Stimulated activated CD8-positive, alpha-beta memory T cell treated with anti-CD3 and anti-CD28 coated beads, Interleukin-7, amount 100 ng/mL, for 48 hours (primary cell): ENCODE data around the gene ZNF317.
A peak's percentile ranks its signal among the peaks of the same experiment; 100 is the strongest.

Source experiments
- DNase-seq, 2 donors: peaks; one replicate each; pipeline ENCODE4 v3.0.0-alpha.2; 2020; ENCODE audit warnings: low read depth in 1 of 2; ENCODE audit errors: extremely low read depth in 1 of 2

ZNF317 gene

DNA sequence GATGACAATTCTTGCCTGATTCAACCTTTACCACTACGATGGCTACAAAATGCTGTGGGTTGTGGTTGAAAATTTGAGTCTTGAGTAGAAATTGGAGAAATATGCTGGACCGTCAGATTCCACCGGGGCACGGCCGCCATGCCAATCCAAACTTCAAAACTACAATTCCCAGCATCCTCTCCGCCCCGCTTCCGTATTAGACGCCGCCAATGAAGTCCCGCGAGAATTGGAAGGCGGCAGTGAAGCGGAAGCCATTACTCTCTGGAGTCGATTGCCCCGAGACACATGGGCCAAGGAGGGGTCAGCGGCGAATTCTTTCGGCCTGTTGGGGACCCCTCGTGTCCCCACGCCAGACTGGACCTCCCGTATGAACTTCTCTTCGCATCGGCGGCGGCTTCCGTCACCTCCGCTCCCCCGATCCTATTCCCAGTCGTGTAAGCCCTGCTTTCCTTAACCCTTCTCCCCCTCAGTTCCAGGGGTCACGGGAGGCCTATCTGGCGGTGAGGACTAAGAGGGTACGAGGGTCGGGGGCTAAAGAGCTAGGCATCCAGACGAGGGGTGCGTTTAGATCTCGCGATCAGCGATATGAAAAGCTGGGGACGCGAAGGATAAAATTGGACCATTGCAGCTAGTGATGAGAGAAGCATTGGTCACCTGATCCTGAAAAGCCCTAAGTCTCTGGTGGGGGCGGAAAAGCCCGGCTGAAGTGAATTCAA lies at the start of gene ZNF317:
TSS of gene ZNF317 (plus strand) at position 239 of the 716 bp plus-strand sequence. CDS start 15,620 bp downstream, outside the sequence.
- peak; percentile 62 to 90 for DNase-seq

DNA sequence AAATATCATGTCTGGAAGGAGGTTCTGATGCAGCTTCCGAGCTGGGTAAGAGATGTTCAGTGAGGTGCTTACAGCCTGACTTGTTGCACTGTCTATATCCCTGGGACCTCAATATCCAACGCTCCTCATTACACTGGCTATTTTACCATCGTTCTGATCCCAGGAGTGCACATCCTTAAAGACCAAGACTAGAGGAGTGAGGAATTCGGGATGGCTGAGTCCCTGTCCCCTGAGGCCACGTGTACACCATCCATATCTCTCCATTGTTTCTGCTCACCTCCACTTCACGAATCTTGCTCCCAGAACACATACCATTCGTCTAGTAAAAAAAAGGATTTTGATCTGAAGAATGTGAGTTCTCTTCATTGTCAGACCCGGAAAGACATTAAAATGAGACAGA lies 32.8 kb upstream of the ZNF317 start, which contains the start of gene OR7G2:
TSS of gene OR7G2 (minus strand) at position 101 of the 400 bp plus-strand sequence. CDS start 4,232 bp downstream, outside the sequence.
- DNase-seq = no peak

DNA sequence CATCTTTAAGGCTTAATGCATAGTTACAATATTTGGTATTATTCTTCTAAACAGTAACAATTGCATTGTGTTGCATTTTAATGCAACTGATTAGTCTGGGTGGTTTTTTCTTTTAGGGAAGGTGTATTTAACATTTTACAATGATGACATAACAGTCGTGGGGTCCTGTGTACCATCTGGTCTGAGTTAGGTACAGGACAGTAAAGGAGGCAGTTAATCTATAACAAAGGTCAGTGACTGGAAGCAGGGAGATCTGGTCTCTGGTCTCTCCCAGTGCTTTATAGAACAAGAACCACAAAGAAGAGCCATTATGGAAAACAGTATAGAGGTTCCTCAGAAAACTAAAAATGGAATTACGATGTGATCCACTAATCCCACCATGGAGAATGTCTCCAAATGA lies 30.2 kb upstream of the ZNF317 start:
- DNase-seq = no peak

DNA sequence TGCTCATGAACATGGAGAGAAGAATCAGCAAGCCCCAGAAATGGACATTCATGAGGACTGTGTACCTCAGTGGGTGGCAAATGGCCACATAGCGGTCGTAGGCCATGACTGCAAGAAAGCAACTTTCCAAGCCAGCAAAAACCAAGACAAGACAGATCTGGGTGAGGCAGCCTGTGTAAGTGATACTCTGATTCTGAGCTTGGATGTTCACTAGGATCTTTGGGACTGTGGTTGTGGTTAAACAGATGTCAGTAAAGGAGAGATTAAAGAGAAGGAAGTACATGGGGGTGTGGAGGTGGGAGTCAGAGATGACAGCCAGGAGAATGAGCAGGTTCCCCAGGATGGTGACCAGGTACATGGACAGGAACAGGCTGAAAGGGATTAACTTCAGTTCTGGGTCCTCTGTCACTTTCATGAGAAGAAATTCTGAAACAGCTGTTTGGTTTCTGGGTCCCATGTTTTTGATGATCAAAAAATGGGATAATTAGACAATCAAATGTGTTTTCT lies 24.8 kb upstream of the ZNF317 start, which contains the start of gene OR7G1:
TSS of gene OR7G1 (minus strand) at position 457 of the 507 bp plus-strand sequence. CDS start at position 457, 0 bp downstream.
- no peak for DNase-seq

DNA sequence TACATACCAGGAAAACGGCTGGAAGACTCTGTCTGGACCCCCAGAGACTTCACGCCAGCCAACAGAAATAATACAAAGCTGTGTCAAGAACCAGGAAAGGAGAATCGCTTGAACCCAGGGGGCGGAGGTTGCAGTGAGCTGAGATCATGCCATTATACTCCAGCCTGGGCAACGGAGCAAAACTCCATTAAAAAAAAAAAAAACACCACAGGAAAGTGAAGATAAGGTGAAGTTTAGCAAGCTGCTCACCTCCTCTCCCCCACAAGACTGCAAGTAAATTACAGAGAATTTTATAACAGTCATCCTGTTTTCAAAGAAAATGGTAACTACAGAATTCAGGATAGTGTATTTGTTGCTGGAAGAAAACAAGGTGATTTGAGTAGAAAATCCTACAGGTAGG lies 23.6 kb upstream of the ZNF317 start:
- no peak for DNase-seq

DNA sequence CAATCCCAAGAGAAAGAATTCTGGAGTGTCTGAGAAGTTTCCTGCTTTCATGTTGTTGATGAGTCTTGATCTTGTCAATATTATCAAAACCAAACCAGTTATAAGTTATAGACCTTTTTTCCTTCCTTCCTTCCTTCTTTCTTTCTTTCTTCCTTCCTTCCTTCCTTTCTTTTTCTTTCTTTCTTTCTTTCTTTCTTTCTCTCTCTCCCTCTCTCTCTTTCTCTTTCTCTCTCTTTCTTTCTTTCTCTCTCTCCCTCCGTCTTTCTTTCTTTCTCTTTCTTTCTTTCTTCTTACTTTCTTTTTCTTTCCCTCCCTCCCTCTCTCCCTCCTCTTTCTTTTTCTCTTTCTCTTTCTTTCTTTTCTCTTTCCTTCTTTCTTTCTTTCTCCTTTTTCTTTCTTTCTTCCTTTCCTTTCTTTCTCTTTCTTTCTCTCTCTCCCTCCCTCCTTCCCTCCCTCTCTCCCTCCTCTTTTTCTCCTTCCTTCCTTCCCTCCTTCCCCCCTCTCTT lies 13.2 kb upstream of the ZNF317 start, which contains the start of gene OR7G3:
TSS of gene OR7G3 (minus strand) at position 51 of the 506 bp plus-strand sequence. CDS start at position 51, 0 bp downstream.
- no peak for DNase-seq

DNA sequence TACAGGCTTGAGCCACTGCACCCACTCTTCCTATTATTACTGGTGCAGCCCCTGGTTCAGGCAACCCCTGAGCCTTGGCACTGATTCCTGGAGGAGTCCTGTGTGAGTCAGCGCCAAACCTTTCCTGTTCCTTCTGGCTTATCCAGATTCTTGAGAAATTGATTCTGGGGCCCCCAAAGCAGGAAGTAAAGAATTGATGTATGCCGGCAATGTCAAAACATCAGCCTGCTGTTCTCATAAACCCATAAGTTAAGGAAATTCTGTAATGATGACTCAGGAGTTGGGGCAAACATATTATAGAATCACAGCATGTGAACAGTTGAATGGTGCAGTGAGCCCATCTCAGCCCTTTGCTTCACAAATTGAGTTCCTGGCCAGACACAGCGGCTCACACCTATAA lies 12.0 kb upstream of the ZNF317 start:
- DNase-seq = no peak

DNA sequence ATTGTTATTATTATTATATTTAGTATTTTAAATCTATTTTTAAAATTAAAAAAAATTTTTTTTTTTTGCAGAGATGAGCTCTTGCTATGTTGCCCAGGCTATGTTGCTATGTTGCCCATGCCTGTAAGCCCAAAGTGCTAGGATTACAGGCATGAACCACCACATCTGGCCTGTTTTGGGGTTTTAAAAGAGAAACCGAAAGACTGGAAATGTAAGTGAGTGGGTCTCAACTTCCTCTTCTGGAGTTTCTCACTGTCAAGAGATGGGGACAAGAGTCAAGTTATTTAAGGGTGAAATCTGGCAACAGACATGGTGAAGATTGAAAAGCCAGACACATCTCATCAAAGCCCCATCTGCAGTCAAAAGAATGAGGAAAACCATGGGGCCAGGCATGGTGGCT lies 9.2 kb upstream of the ZNF317 start:
- DNase-seq = no peak

DNA sequence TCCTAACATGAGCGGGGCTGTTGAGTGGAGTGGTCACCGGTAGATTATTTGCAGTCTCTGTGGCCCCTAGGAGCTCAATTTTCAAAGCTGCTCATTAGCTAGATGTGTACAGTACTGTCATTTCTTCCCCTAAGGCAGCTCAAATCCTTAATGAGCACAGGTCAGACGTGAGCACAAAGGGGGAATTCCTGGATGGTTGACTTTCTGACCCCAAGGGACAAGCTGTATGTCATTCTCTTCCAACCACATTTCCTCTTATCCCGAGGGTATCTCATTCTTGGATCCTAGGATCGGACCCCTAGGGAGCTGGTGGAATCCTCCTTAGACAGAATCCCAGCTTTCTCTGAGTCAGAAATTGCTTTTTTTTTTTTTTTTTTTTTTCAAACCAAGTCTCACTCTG lies 7.8 kb upstream of the ZNF317 start:
- DNase-seq = no peak

DNA sequence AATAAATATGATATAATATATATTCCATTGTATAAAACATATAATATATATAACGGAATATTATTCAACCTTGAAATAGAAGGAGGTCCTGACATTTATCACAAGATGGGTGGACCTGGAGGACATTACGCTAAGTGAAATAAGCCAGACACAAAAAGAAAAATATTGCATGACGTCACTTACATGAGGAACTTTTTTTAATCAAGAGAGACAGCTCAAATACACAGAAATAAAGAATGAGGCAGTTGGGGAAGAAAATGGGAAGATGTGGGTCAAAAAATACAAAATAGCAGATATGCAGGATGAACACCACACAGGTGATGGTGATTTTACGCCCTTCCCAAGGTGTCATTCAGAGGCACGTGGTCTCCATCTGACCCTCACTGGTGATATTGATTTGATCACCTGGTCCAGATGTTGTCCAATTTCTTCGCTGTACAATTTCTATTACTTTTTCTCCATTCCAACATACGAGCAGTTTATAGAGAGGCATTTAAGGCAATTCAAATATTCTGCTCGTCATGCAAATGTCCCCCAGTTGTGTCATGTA lies 513 bp upstream of the ZNF317 start:
- DNase-seq = no peak

DNA sequence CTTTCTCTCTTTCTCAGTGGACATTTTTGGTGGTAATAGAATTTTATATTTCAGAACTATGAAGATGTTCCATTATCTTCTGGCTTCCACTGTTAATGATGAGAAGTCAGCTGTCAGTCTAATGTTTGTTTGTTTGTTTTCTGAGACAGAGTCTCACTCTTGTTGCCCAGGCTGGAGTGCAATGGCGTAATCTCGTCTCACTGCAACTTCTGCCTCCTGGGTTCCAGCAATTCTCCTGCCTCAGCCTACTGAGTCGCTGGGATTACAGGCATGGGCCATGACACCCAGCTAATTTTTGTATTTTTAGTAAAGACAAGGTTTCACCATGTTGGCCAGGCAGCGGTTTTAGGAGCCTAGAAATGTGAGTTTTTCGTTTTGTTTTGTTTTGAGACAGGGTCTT lies 4.7 kb downstream of the ZNF317 start:
- DNase-seq = no peak

DNA sequence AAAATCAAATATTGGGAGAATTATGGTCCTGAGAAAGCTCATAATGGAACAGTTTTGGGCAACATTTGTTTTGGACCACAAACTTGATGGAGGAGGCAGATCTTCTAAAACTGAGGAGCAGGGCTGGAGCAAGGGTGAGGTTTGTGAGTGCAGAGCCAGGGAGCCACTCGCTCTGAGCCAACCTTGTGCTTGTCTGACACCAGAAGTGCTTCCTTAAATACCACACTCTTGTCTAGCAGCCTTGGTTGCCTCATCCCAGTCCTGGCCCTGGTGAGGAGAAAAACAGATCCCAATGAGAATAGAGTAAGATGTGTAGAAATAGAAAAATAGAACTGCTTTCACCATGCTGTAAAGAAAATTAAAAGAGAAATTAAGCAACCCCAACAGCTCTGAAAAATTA lies 6.7 kb downstream of the ZNF317 start:
- no peak for DNase-seq

DNA sequence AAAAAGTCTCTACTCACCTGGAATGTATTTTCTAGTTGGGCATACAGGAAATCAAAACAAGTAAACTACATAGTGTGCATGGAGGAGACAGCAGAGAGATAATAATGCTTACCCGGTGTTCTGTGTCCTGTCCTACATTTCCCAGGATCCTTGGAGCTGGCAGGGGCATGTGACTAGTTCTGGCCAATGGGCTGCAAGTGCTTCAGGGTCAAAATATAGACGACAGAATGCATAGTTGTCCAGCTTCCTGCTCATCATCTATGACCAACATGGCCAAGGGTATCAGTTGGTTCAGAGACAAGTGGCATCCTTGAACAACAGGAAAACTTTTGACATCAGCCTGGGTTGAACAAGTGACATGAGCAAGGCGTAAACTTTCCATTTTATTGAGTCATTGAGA lies 8.5 kb downstream of the ZNF317 start:
- no peak for DNase-seq

DNA sequence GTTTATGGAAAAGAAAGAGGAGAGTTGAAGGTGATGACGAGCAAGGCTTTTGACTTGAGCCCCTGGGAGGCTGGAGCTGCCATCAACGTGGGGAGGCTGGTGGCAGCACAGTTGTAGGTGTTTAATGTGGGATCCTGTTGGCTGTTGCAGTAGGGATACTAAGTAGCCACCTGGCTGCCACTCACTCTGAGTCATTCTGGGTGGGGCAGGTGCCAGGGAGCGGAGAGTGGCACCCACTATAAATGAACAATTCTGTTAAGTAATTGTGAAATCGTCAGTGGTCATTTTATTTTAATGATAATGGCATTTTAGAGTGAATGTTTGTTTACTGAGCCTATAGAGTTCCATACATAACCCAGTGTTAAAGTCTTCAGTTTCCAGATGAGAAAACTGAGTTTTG lies 9.8 kb downstream of the ZNF317 start:
- no peak for DNase-seq

DNA sequence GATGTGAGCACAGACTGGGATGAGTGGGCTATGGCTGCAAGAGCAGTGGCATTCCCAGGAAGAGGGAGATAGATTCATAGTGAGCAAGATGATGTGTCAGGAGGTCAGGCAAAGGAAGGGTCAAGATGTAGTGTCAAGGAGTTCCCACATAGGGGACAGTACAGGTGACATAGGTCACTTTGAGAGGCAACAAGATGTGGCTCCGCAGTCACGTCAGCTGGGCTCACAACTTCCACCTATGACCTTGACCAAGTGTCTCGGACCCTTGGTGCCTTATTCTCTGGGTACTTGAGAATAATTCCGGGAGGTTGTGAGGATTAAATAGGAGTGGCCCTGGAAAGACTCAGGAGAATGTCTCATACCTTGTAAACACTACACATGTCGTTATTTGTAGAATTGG lies 10.5 kb downstream of the ZNF317 start:
- no peak for DNase-seq

DNA sequence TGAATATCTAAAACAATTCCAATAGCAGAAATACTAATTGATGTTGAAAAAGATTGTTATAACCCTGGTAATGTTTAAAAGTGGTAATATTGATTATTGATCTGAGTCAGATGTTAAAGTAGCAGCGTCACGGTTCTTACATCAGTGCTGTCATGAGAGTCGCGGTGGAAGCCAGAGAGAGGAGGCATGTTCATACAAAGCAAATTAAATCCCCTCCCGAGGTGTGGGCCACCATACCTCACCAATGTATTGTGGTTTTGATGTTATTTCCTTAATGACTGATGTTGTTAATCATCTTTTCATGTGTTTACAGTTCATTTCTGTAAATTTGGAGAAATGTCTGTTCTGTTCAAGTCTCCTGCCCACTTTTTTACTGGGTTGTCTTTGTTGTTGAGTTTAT lies 11.2 kb downstream of the ZNF317 start:
- no peak for DNase-seq

DNA sequence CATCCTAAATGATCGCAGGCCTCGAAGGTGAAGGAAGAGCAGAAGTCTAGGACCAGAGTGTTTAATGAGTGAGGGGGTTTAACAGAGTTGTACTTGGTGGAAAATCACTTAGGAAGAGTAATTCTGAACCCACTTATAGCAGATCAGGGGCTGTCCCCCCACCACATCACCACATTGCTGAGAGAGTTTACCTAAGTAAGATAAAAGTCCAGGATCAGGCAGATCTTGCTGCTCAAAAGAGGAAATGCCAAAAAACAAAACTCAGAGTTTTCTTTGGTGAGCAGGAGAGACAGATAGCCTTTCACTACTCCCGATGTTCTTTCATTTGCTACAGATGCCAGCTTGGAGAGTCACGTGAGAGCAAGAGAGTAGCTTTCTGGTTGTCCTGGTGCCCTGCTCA lies 15.4 kb downstream of the ZNF317 start:
- DNase-seq = no peak

DNA sequence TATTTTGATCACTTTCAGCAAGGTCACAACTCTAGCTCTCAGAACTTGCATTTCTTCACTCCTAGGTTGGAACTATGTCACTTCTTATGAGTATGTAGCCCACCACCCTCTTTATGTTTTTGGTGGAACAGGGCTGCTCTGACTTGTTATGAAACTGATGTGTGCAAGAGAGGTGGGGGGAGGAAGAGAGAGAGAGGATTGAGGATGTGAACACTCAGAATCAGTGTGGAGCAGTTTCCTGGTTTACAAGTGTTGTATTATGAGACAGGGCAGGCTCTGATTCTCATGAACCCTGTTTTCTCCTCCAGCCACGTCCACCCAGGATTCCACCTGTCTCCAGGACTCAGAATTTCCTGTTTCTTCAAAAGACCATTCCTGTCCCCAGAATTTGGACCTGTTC lies 16.1 kb downstream of the ZNF317 start:
- no peak for DNase-seq

DNA sequence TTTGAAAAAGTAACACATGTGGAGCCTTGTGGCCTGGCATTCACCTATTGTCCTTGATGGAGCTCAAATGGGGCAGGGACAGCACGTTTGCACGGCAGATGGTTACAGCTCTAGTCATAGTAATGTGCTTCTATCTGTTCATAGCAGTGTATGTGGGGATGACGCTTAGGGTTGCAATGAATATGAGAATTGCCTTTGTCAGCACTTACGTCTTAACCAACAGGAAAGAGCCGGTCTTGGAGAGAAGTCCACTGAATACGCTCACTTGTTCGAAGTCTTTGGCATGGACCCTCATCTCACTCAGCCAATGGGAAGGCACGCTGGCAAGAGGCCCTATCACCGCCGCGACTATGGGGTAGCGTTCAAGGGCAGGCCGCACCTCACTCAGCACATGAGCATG lies 19.7 kb downstream of the ZNF317 start:
- no peak for DNase-seq

DNA sequence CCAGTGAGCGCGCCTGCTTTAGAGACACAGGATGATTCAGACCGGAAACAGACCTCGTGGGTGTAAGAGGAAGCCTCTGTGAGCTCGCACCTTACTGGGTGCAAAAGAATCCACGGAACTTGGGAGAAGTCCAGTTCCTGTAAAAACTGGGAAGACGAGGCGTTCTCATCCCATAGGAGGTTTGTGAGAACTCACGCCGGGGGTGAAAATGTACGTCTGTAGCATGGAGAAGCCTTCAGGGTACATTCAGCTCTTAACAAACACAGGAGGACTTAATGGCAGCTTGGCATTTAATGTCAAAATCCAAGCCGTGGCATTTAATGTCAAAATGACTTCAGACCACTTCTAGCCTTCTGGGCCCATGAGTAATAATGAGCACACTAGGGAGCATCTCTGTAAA lies 21.2 kb downstream of the ZNF317 start:
- DNase-seq = no peak

DNA sequence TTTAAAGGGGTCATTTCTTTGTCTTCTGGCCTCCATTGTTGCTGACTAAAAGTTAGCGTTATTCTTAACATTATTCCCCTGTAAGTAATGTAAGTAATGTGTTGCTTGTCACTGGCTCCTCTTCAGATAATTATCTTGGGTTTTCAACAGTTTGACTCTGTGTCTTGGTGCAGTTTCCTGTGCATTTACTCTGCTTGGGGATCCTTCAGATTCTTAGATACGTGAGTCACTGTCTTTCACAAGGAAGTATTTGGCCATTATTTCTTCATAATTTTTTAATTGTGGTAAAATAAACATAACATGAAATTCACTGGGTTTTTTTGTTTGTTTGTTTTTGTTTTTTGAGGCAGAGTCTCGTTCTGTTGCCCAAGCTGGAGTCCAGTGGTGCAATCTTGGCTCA lies 25.1 kb downstream of the ZNF317 start:
- no peak for DNase-seq

DNA sequence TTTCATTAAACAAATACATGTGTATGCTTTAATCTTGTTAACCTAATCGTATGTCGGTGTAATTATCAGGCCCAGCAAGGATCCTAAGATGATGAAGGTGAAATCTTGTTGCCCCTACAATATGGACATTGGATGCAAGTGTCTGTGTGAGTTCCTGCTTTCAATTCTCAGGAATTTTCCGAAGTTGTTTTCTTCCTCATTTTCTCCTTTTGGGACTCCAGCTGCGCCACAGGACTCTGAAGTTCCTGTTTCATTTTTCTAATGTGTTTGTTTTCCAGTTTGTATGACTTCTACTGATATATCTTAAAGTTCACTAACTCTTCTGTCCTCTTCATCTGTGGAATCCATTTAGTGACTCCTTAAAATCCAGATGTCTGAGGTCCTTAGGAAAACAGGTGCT lies 26.6 kb downstream of the ZNF317 start:
- DNase-seq = no peak
